ENCODE measurements around the gene TMCC2.

Gene TMCC2

GRCh38 chr1:205304695-205305070 lies 76.9 kb downstream of the TMCC2 start:
- Histone ChIP-seq H3K36me3 (ENCODE audit: insufficient read depth) (no peaks in the 10 kb centered on the region), H3K4me2 (no peak overlapping the region), H3K27ac (no peak overlapping the region), H3K27me3 (ENCODE audit: insufficient read depth, low read depth) (no peaks in the 10 kb centered on the region), H3K4me1 (ENCODE audit: low read depth, poor library complexity, severe bottlenecking) (no peaks in the 10 kb centered on the region), H3K79me2 (ENCODE audit: insufficient read depth, low read depth) (no peaks in the 10 kb centered on the region), H3K4me3 (IDR thresholded peaks at IDR 0.05; ENCODE audit: insufficient read depth, low read depth, low read length) (no peak overlapping the region), H4K20me1 (ENCODE audit: insufficient read depth) (no peaks in the 10 kb centered on the region), H3K9ac (no peak overlapping the region), H2AFZ (ENCODE audit: low read depth) (no peak overlapping the region)
- TF ChIP-seq CTCF (conservative IDR thresholded peaks at IDR 0.05; ENCODE audit: low read depth, low read length), result no peak

DNA sequence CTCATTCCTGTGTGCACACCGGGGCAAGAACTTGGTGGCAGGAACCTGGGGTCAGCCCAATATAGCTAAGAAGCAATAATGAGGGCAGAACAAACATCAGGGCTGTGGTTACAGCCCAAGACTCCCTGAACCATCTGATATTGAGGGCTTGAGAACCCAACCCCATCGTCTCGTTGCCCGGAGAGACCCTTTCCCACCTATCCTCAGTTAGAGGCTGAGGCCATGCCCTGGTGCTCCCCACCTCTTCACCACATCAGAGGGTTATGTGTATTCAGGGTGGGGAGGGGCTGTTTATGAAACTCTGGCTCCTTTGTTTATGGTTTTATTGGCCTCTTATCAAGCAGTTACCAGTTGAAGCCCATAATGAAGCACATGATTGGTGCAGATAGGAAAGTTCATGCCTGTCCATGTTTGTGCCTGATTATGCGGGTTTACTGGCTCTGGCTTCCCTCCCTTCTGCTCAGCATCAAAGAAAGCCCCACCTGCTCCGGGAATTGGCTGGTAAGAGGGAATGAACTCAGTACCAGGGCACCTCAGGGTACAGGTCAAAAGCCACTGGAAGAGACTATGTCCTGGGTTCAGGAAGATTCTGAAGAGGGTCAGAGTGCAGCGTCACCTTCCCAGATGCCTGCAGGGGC lies 79.3 kb downstream of the TMCC2 start:
- H3K4me2 ChIP-seq, result no peak overlapping the region
- H3K79me2 ChIP-seq (ENCODE audit: insufficient read depth, low read depth), result peaks cover 1% of the 10 kb centered on the region; the same call in 1 of the 2 replicates
- no peak overlapping the region for H3K4me3 ChIP-seq (IDR thresholded peaks at IDR 0.05; ENCODE audit: insufficient read depth, low read depth, low read length)
- H3K4me1 ChIP-seq (ENCODE audit: low read depth, poor library complexity, severe bottlenecking), result no peaks in the 10 kb centered on the region
- no peaks in the 10 kb centered on the region for H3K27me3 ChIP-seq (ENCODE audit: insufficient read depth, low read depth)
- no peak overlapping the region for H3K27ac ChIP-seq
- no peak overlapping the region for H2AFZ ChIP-seq (ENCODE audit: low read depth)
- no peak for TF ChIP-seq CTCF (conservative IDR thresholded peaks at IDR 0.05; ENCODE audit: low read depth, low read length)
- H3K9ac ChIP-seq, result no peak overlapping the region
- H4K20me1 ChIP-seq (ENCODE audit: insufficient read depth), result no peaks in the 10 kb centered on the region
- no peaks in the 10 kb centered on the region for H3K36me3 ChIP-seq (ENCODE audit: insufficient read depth)

DNA sequence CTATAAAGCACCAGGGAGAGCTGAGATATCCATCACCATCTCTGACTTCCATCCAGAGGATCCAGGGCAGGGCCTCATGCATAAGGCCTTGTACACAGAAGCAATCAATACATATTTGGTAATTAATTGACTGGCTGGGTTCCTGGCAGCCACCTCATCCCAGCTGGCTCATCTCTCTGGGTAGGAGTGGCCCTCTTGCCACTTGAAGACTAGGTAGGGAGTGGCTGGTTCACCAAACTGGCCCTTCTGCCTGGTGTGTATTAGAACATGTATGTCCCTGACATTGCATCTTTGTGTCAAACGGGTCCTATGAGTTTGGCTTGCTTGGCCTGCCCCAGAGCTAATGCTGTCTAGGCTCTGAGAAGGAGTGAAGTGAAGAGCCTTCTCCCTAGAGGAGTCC lies 82.0 kb downstream of the TMCC2 start:
- no peak overlapping the region for H3K4me2 ChIP-seq
- no peaks in the 10 kb centered on the region for H3K27me3 ChIP-seq (ENCODE audit: insufficient read depth, low read depth)
- no peak for TF ChIP-seq CTCF (conservative IDR thresholded peaks at IDR 0.05; ENCODE audit: low read depth, low read length)
- H3K9ac ChIP-seq, result no peak overlapping the region
- no peak overlapping the region for H2AFZ ChIP-seq (ENCODE audit: low read depth)
- no peaks in the 10 kb centered on the region for H4K20me1 ChIP-seq (ENCODE audit: insufficient read depth)
- H3K79me2 ChIP-seq (ENCODE audit: insufficient read depth, low read depth), result peaks cover 5% of the 10 kb centered on the region; the same call in 1 of the 2 replicates
- H3K4me3 ChIP-seq (IDR thresholded peaks at IDR 0.05; ENCODE audit: insufficient read depth, low read depth, low read length), result no peak overlapping the region
- H3K27ac ChIP-seq, result no peak overlapping the region
- H3K4me1 ChIP-seq (ENCODE audit: low read depth, poor library complexity, severe bottlenecking), result no peaks in the 10 kb centered on the region
- H3K36me3 ChIP-seq (ENCODE audit: insufficient read depth), result no peaks in the 10 kb centered on the region

DNA sequence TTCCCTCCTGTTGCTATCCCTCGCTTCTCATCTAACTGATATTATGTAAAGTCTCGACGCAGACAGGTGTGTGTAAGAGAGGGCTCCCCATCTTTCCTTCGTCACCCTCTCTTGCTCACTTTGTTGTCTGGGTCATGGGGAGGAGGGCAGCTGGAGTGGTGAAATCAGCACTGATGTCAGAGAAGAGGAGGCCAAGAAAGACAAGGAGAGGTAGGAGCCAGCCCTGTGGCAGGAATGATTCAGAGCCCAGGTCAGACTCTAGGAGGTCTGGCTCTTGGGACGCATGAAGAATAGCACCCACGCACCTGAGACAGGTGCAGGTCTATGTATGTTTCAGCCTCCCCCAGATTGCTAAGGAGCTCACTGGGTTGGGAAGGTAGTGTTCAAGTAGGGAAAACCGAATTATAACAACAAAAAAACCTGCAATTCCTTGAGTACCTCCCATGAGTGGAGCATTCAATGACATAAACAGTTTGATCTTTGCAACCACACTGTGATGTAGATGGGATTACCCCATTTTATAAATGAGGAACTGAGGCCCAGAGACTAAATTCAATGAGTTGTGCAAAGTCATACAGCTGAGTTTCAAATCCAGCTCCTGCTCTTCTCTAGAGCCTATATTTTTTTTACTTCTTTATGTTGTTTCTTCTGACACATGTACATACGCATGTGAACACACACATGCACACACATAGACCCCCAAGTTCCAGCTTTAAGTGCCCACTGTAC lies 83.4 kb downstream of the TMCC2 start:
- Histone ChIP-seq H3K4me2 (no peak overlapping the region), H3K4me3 (IDR thresholded peaks at IDR 0.05; ENCODE audit: insufficient read depth, low read depth, low read length) (no peak overlapping the region), H3K4me1 (ENCODE audit: low read depth, poor library complexity, severe bottlenecking) (no peaks in the 10 kb centered on the region), H3K79me2 (ENCODE audit: insufficient read depth, low read depth) (peaks cover 5% of the 10 kb centered on the region; the same call in 1 of the 2 replicates), H3K9ac (no peak overlapping the region), H3K27me3 (ENCODE audit: insufficient read depth, low read depth) (no peaks in the 10 kb centered on the region), H4K20me1 (ENCODE audit: insufficient read depth) (no peaks in the 10 kb centered on the region), H3K27ac (no peak overlapping the region), H2AFZ (ENCODE audit: low read depth) (no peak overlapping the region), H3K36me3 (ENCODE audit: insufficient read depth) (no peaks in the 10 kb centered on the region)
- TF ChIP-seq CTCF (conservative IDR thresholded peaks at IDR 0.05; ENCODE audit: low read depth, low read length), result no peak
